Neutrophil (primary cell): Measurements from ENCODE around the gene KIF1C.

ENCODE experiments used
- H3K27ac ChIP-seq: fragments of 200-600 bp; sonication (generic); 2 replicates; pipeline ENCODE4 v1.5.1; 2016; ENCODE audit warnings: mild to moderate bottlenecking, moderate library complexity
- H3K27me3 ChIP-seq: fragments of 200-600 bp; sonication (generic); 2 replicates; pipeline ENCODE4 v1.6.0; 2016; ENCODE audit warnings: mild to moderate bottlenecking
- H3K36me3 ChIP-seq: fragments of 200-600 bp; sonication (generic); 2 replicates; pipeline ENCODE4 v1.5.1; 2017
- H3K4me1 ChIP-seq, 2 experiments: fragments of 200-600 bp in 1 of 2; sonication (generic) in 1 of 2; 1 replicate in 1 of 2; 2 replicates in 1 of 2; pipeline versions ENCODE4 v1.5.1 to v1.6.1; 2013 to 2016; ENCODE audit warnings: low read depth in 1 of 2, low read length in 1 of 2, mild to moderate bottlenecking in 1 of 2, moderate library complexity in 1 of 2; ENCODE audit not compliant: control insufficient read depth in 1 of 2, insufficient read depth in 1 of 2
- H3K4me3 ChIP-seq, 2 experiments: fragments of 200-600 bp in 1 of 2; sonication (generic) in 1 of 2; 1 replicate in 1 of 2; 2 replicates in 1 of 2; pipeline ENCODE4 v1.5.1; 2013 to 2016; ENCODE audit warnings: low read depth in 1 of 2, low read length in 1 of 2, mild to moderate bottlenecking in 1 of 2, moderate library complexity in 1 of 2
- H3K9me3 ChIP-seq: fragments of 200-600 bp; sonication (generic); 2 replicates; pipeline ENCODE4 v1.5.1; 2016
- TF ChIP-seq, protein P1 (sequence below): fragments of 200-600 bp; sonication (generic); IDR thresholded peaks from 2 replicates; pipeline ENCODE4 v1.5.1; 2016; ENCODE audit warnings: antibody characterized with exemption

The KIF1C gene

DNA sequence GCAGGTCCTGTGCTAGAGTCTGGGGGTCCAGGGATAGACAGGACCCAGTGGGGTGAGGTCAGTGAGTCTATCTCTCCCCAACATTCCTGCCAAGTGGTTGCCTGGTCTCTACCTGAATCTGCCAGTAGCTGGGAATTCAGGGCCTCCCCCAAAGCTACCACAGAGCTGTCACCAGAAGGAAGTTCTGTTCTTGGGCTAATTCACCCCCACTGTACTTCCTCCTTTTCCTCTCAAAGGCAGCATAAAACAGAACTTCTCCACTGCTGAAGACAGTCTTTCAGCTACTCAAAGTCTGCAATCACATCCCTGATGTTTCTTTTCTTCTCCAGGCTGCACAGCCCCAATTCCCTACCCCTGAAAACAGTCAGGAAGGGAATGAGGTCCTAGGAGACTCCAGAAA, 19.0 kb upstream of the KIF1C start:
- Histone ChIP-seq H3K4me1 (peaks cover 46% of the 10 kb centered on the region in 2 experiments), H3K27me3 (no peaks in the 10 kb centered on the region), H3K9me3 (no peaks in the 10 kb centered on the region), H3K4me3 (peak overlapping the region; percentile 47 to 49), H3K27ac (peak overlapping the region; percentile 96), H3K36me3 (peaks cover 73% of the 10 kb centered on the region)
- TF ChIP-seq, protein P1, sequence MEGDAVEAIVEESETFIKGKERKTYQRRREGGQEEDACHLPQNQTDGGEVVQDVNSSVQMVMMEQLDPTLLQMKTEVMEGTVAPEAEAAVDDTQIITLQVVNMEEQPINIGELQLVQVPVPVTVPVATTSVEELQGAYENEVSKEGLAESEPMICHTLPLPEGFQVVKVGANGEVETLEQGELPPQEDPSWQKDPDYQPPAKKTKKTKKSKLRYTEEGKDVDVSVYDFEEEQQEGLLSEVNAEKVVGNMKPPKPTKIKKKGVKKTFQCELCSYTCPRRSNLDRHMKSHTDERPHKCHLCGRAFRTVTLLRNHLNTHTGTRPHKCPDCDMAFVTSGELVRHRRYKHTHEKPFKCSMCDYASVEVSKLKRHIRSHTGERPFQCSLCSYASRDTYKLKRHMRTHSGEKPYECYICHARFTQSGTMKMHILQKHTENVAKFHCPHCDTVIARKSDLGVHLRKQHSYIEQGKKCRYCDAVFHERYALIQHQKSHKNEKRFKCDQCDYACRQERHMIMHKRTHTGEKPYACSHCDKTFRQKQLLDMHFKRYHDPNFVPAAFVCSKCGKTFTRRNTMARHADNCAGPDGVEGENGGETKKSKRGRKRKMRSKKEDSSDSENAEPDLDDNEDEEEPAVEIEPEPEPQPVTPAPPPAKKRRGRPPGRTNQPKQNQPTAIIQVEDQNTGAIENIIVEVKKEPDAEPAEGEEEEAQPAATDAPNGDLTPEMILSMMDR, result peak; percentile 7

DNA sequence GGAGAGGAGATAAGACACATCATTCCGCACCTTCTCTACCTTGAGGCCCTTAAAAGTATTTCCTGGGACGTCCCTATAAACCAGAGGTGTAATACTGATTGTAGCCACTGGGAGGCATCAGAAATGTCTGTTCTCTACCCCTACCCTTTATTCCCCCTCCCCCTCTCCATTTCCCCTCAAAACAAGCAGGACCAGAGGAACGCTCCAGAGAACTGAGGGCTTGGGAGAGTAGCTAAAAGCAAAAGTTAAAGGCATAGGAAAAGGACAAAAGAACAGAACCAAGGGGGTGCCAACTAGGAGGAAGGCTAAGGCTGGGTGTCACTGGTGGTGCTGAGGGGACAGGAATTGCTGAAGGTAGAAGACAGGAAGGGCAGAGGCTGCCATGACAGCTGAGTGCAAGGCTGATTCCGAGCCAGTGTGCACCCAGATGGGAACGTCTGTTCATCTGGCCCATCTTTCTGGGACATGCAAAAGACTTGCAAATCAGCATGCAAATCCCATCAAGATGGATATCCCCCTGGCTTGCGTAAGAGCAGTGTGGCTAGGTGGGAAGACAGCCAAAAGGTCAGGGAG, 17.0 kb upstream of the KIF1C start:
- Histone ChIP-seq H3K27ac (peak overlapping the region; percentile 96), H3K9me3 (no peaks in the 10 kb centered on the region), H3K36me3 (peaks cover 72% of the 10 kb centered on the region), H3K27me3 (no peaks in the 10 kb centered on the region), H3K4me1 (peaks cover 39 to 44% of the 10 kb centered on the region in 2 experiments), H3K4me3 (peak overlapping the region in 1 of 2 experiments; percentile 3)
- TF ChIP-seq, protein P1, result peak; percentile 79

DNA sequence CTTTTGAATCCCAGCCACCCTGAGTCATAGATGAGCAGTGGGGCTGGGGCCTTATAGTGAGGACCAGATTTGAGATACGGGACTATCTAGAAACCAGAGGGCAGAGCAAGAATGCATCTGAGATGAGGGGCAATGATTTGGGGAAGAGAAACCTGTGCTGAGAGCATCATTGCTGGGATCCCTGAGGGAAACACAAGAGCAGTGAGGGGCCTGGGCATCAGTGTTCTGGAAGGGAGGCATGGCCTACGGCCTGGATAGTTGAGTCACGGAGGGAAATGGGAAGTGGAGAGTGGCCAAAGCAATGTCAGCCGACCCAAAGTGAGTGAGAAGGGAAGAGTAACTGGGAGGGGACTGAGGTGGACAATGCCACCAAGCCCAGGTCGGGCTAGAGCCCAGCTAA, 15.4 kb upstream of the KIF1C start:
- peak overlapping the region; percentile 96 for H3K27ac ChIP-seq
- no peak overlapping the region for H3K4me3 ChIP-seq
- no peaks in the 10 kb centered on the region for H3K27me3 ChIP-seq
- TF ChIP-seq, protein P1, result no peak
- H3K36me3 ChIP-seq, result peaks cover 56% of the 10 kb centered on the region
- no peaks in the 10 kb centered on the region for H3K9me3 ChIP-seq
- H3K4me1 ChIP-seq, result peaks cover 53 to 59% of the 10 kb centered on the region in 2 experiments

DNA sequence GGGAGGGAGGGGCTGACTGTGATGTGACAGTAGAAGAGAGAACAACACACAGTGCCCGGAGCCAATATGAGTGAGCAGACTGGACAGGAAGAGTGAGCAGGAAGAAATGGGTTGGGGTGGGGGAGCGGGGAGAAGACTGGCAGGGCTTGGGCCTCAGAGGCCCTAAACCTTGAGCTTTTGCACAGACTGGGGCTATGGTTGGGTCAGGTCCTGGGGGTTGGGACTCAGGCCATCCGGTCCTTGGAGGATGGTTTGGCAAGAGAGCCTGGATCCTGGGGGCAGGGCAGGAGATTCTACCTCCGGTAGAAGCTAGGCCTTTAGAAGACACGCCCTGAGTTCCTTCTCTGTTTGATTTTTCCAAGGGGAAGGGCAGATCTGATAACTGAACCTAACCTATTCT, 11.3 kb upstream of the KIF1C start:
- peaks cover 29% of the 10 kb centered on the region for H3K36me3 ChIP-seq
- TF ChIP-seq, protein P1, result no peak
- H3K4me1 ChIP-seq, result peaks cover 26 to 28% of the 10 kb centered on the region in 2 experiments
- peak overlapping the region; percentile 84 to 98 for H3K4me3 ChIP-seq
- H3K9me3 ChIP-seq, result no peaks in the 10 kb centered on the region
- H3K27ac ChIP-seq, result peak overlapping the region; percentile 92
- H3K27me3 ChIP-seq, result no peaks in the 10 kb centered on the region

DNA sequence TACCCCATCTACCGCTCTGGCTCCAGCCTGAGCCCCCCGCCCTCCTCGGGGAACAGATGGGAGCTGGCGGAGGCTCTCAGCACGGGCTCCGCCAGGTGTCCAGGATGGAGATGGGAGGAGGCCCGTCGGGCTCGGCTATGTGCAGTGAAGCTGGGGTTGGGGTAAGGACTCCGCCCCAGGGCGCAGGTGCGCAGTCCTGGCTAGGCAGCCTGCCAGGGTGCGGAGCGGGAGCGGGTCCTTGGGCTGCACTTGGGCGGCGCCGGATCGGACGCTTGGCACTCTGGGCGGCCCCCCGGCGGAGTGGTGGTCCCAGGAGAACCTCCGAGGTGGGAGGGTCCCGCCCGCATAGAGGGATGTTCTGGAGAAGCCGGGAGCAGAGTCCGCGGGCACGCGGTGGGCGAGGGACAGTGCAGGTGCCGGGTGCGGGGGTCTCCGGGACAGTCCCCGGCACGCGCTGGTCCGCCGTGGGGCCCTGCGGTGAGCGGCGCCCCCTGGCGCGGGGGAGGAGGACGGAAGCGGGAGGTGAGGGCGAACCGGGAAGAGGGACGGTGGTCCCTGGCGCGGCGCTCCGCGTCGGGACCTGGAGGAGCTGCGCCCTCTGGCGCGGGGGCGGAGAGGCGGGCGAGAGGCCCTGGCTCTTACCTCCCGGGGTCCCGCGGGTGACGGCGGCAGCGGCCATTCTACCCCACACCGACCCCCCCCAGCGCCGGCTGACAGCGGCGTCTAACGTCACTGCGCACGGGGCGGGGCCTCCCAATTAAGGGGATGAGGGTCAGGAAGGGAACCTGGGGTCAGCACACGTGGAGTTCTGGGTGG, 10.6 kb upstream of the KIF1C start, which contains the start of gene CAMTA2:
Gene CAMTA2 (minus strand): TSS at position 725 of the 816 bp plus-strand sequence. CDS start 1,453 bp downstream, outside the sequence.
- Histone ChIP-seq H3K27ac (peak within 1 kb of the TSS; percentile 92), H3K36me3 (peaks cover 21% of the 10 kb centered on the region), H3K4me3 (peak within 1 kb of the TSS; percentile 84 to 98), H3K4me1 (peaks cover 26 to 28% of the 10 kb centered on the region in 2 experiments), H3K27me3 (no peaks in the 10 kb centered on the region), H3K9me3 (no peaks in the 10 kb centered on the region)
- TF ChIP-seq, protein P1, result peak; percentile 87
